Mesendoderm (in vitro differentiated cells): ENCODE data around the gene TAGLN.

Source experiments
- DNase-seq: peaks from one replicate; pipeline ENCODE4 v3.0.0; 2013
- H2AK5ac ChIP-seq: 2 replicates; pipeline ENCODE4 v1.6.1; 2013; ENCODE audit warnings: low read length, inconsistent platforms
- H2BK120ac ChIP-seq: 2 replicates; pipeline ENCODE4 v1.6.1; 2013; ENCODE audit warnings: low read depth, mild to moderate bottlenecking, low read length, moderate library complexity, mixed read lengths
- H2BK15ac ChIP-seq: replicated peaks from 2 replicates; pipeline ENCODE4 v1.6.1; 2013; ENCODE audit warnings: low read depth, mild to moderate bottlenecking, moderate library complexity
- H2BK5ac ChIP-seq: 2 replicates; pipeline ENCODE4 v1.6.1; 2013; ENCODE audit warnings: low read length, inconsistent platforms
- H3K18ac ChIP-seq: 2 replicates; pipeline ENCODE4 v1.6.1; 2013; ENCODE audit warnings: mild to moderate bottlenecking, low read length, mixed read lengths
- H3K23ac ChIP-seq: one replicate; pipeline ENCODE4 v1.6.1; 2013; ENCODE audit warnings: low read length
- H3K27ac ChIP-seq: 2 replicates; pipeline ENCODE4 v1.5.1; 2013; ENCODE audit warnings: low read depth, mild to moderate bottlenecking, inconsistent platforms, low read length, moderate library complexity
- H3K27me3 ChIP-seq: 2 replicates; pipeline ENCODE4 v1.6.1; 2013; ENCODE audit warnings: low read length, control low read depth, mild to moderate bottlenecking, inconsistent platforms; ENCODE audit not compliant: insufficient read depth, poor library complexity
- H3K36me3 ChIP-seq: 2 replicates; pipeline ENCODE4 v1.6.1; 2013; ENCODE audit warnings: low read length, inconsistent platforms; ENCODE audit not compliant: control insufficient read depth, insufficient read depth
- H3K4ac ChIP-seq: one replicate; pipeline ENCODE4 v1.6.1; 2013; ENCODE audit warnings: low read depth, mild to moderate bottlenecking, low read length, moderate library complexity
- H3K4me1 ChIP-seq: 2 replicates; pipeline ENCODE4 v1.6.1; 2013; ENCODE audit warnings: low read depth, low read length, inconsistent platforms; ENCODE audit not compliant: control insufficient read depth
- H3K4me2 ChIP-seq: 2 replicates; pipeline ENCODE4 v1.6.1; 2013; ENCODE audit warnings: low read length
- H3K4me3 ChIP-seq: 2 replicates; pipeline ENCODE4 v1.5.1; 2013; ENCODE audit warnings: mild to moderate bottlenecking, low read length
- H3K56ac ChIP-seq: one replicate; pipeline ENCODE4 v1.6.1; 2013; ENCODE audit warnings: low read length
- H3K79me1 ChIP-seq: 2 replicates; pipeline ENCODE4 v1.6.1; 2013; ENCODE audit warnings: low read length, inconsistent platforms
- H3K79me2 ChIP-seq: 2 replicates; pipeline ENCODE4 v1.6.1; 2013; ENCODE audit warnings: mild to moderate bottlenecking, low read length; ENCODE audit not compliant: control insufficient read depth, insufficient read depth
- H3K9ac ChIP-seq: 2 replicates; pipeline ENCODE4 v1.6.1; 2013; ENCODE audit warnings: low read length, inconsistent platforms
- H4K5ac ChIP-seq: one replicate; pipeline ENCODE4 v1.6.1; 2013; ENCODE audit warnings: low read length
- H4K8ac ChIP-seq: one replicate; pipeline ENCODE4 v1.6.1; 2013; ENCODE audit warnings: low read depth, mild to moderate bottlenecking, control low read depth, low read length, moderate library complexity
- WGBS: extraction: QIAGEN DNeasy Blood & Tissue Kit; methylation state at CpG from one replicate; pipeline ENCODE4 v1.1.7; 2013; ENCODE audit warnings: low lambda C conversion rate, missing lambda C conversion rate; ENCODE audit not compliant: insufficient coverage; ENCODE audit errors: extremely low coverage; 5-methylcytosine and 5-hydroxymethylcytosine counted together

The TAGLN gene

DNA sequence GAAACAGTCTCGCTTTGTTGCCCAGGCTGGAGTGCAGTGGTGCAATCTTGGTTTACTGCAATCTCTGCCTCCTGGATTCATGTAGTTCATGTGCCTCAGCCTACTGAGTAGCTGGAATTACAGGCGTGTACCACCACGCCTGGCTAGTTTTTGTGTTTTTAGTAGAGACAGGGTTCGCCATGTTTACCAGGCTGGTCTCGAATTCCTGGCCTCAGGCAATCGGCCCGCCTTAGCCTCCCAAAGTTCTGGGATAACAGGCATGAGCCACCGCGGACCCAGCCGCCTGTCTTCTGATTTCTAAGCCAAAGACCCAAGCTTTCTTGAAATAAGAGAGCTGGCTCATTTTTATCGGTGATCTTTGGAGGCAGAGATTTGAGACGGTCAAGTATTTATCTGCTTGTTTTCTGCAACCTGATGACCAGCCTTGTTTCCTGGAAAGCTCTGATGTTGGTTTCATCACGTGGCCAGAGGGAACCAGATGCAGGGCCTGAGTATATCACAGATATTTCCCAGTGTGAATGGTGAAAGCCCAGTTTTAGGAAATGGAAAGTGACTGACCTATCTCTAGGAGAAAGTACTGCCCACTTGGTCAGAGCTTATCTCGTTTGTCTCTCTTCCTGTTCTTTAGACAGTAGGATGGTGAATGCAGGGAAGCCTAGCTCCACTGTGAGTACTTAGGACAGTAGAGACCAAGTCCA lies 26.3 kb upstream of the TAGLN start:
- no peak overlapping the region for H3K4ac ChIP-seq
- H3K18ac ChIP-seq, result no peak overlapping the region
- no peak overlapping the region for H4K8ac ChIP-seq
- no peak overlapping the region for H3K9ac ChIP-seq
- no peaks in the 10 kb centered on the region for H3K27me3 ChIP-seq
- no peak for DNase-seq
- H2BK120ac ChIP-seq, result no peak overlapping the region
- H3K27ac ChIP-seq, result no peak overlapping the region
- peaks cover 10% of the 10 kb centered on the region for H3K36me3 ChIP-seq
- H3K23ac ChIP-seq, result no peak overlapping the region
- peaks cover 1% of the 10 kb centered on the region for H3K79me1 ChIP-seq
- peaks cover 4% of the 10 kb centered on the region for H3K4me1 ChIP-seq
- no peak overlapping the region for H4K5ac ChIP-seq
- no peak overlapping the region for H3K56ac ChIP-seq
- no peaks in the 10 kb centered on the region for H3K79me2 ChIP-seq
- no peak overlapping the region for H3K4me3 ChIP-seq
- H3K4me2 ChIP-seq, result no peak overlapping the region
- no CpG with 5 or more reads among the region's 14 CpGs for WGBS
- no peak overlapping the region for H2BK5ac ChIP-seq
- H2AK5ac ChIP-seq, result no peak overlapping the region
- no peak overlapping the region for H2BK15ac ChIP-seq

GRCh38 chr11:117175104-117175503 lies 24.1 kb upstream of the TAGLN start:
- Histone ChIP-seq H3K79me2 (no peaks in the 10 kb centered on the region), H3K9ac (no peak overlapping the region), H3K56ac (no peak overlapping the region), H3K18ac (no peak overlapping the region), H3K4me2 (no peak overlapping the region), H4K8ac (no peak overlapping the region), H3K27ac (no peak overlapping the region), H3K23ac (no peak overlapping the region), H2BK5ac (no peak overlapping the region), H3K79me1 (peaks cover 1% of the 10 kb centered on the region), H2BK15ac (no peak overlapping the region), H3K36me3 (peaks cover 10% of the 10 kb centered on the region), H3K4ac (no peak overlapping the region), H2BK120ac (no peak overlapping the region), H3K4me3 (no peak overlapping the region), H4K5ac (no peak overlapping the region), H3K27me3 (no peaks in the 10 kb centered on the region), H2AK5ac (no peak overlapping the region), H3K4me1 (peaks cover 11% of the 10 kb centered on the region)
- DNase-seq, result no peak
- WGBS, result no CpG with 5 or more reads among the region's 7 CpGs

GRCh38 chr11:117175781-117176180 lies 23.4 kb upstream of the TAGLN start:
- no CpG with 5 or more reads among the region's 5 CpGs for WGBS
- Histone ChIP-seq H3K36me3 (peaks cover 9% of the 10 kb centered on the region), H3K4me2 (no peak overlapping the region), H3K4ac (no peak overlapping the region), H3K9ac (no peak overlapping the region), H4K5ac (no peak overlapping the region), H3K4me3 (no peak overlapping the region), H3K56ac (no peak overlapping the region), H2BK15ac (no peak overlapping the region), H2BK5ac (no peak overlapping the region), H3K27me3 (no peaks in the 10 kb centered on the region), H3K27ac (no peak overlapping the region), H3K23ac (no peak overlapping the region), H2AK5ac (no peak overlapping the region), H3K79me1 (no peaks in the 10 kb centered on the region), H2BK120ac (no peak overlapping the region), H3K79me2 (no peaks in the 10 kb centered on the region), H3K18ac (no peak overlapping the region), H3K4me1 (peaks cover 11% of the 10 kb centered on the region), H4K8ac (no peak overlapping the region)
- no peak for DNase-seq

GRCh38 chr11:117176186-117176585 lies 23.0 kb upstream of the TAGLN start:
- Histone ChIP-seq H3K36me3 (peaks cover 9% of the 10 kb centered on the region), H3K18ac (no peak overlapping the region), H3K23ac (no peak overlapping the region), H3K4me3 (no peak overlapping the region), H4K8ac (no peak overlapping the region), H2BK120ac (no peak overlapping the region), H2BK15ac (no peak overlapping the region), H4K5ac (no peak overlapping the region), H3K4me1 (peaks cover 11% of the 10 kb centered on the region), H3K9ac (no peak overlapping the region), H3K79me2 (no peaks in the 10 kb centered on the region), H3K4ac (no peak overlapping the region), H2BK5ac (no peak overlapping the region), H3K4me2 (no peak overlapping the region), H3K27me3 (no peaks in the 10 kb centered on the region), H3K27ac (no peak overlapping the region), H3K56ac (no peak overlapping the region), H3K79me1 (no peaks in the 10 kb centered on the region), H2AK5ac (no peak overlapping the region)
- DNase-seq, result no peak
- WGBS, result no CpG with 5 or more reads among the region's 1 CpG

DNA sequence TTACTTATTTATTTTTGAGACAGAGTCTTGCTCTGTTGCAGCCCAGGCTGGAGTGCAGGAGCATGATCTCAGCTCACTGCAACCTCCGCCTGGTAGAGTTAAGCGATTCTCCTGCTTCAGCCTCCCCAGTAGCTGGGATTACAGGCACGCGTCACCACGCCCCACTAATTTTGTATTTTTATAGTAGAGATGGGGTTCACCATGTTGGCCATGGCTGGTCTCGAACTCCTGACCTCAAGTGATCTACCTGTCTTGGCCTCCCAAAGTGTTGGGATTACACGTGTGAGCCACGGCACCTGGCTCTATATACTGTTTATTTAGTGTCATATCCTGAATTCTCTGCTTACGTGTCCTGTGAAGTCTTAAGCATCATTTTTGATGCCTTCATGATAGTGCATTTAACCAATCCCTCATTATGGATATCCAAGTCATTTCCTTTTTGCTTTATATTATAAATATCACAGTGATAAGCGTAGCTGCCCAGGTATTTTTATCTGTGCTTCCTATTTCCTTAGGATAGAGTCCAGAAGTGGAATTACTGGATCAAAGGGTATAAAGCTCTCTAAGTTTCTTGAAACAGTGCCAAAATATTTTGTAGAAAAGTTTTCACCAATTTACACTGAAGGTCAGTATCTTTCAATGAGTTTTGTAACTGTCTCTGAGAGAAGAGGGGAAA lies 21.5 kb upstream of the TAGLN start:
- peaks cover 9% of the 10 kb centered on the region for H3K4me1 ChIP-seq

More for the DNA sequence above, 21.5 kb upstream of the TAGLN start:
- no CpG with 5 or more reads among the region's 10 CpGs for WGBS
- Histone ChIP-seq H3K79me1 (no peaks in the 10 kb centered on the region), H2BK5ac (no peak overlapping the region), H3K27ac (peak overlapping the region; percentile 77), H3K27me3 (no peaks in the 10 kb centered on the region), H3K56ac (peak overlapping the region; percentile 79), H3K4me2 (peak overlapping the region; percentile 90), H3K36me3 (peaks cover 5% of the 10 kb centered on the region), H4K5ac (no peak overlapping the region), H2BK120ac (no peak overlapping the region), H3K18ac (no peak overlapping the region), H2BK15ac (no peak overlapping the region), H4K8ac (no peak overlapping the region), H3K23ac (no peak overlapping the region), H2AK5ac (no peak overlapping the region), H3K9ac (peak overlapping the region; percentile 70), H3K79me2 (no peaks in the 10 kb centered on the region), H3K4ac (no peak overlapping the region), H3K4me3 (no peak overlapping the region)
- no peak for DNase-seq
